ENCODE measurements around the gene TMEM89. TPM values are rescaled to one million over a fixed set of nuclear protein-coding genes. Genes with fewer than 3 reads are reported as not detected.

TMEM89 gene
- total RNA-seq, 1 donor from 2014 or later: 0.70 TPM

DNA sequence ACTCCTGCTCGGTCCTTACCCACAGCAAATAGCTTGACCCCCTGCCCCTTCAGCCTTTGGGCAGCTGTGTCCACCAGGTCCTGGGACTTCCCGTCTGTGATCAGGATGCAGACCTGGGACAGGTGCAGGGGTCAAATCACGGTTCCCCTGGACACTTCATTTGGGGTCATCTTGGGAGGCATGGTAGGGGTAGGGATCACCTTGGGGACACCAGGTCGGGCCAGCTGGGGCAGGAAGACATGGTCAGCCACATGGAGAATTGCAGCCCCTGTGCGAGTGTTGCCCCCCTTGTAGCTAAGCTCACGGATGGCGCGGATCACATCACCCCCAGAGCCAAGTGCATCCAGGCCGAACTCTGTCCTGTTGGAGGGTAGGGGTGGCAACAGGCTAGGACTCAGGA is 28.2 kb downstream of the TMEM89 start:
- H3K27me3 Mint-ChIP-seq (ENCODE audit: low read depth): no peaks in the 10 kb centered on the region
- no peak for DNase-seq (ENCODE audit: low spot score)
- no peak overlapping the region for H3K27ac Mint-ChIP-seq (ENCODE audit: unreplicated experiment)
- no peaks in the 10 kb centered on the region for H3K9me3 Mint-ChIP-seq (ENCODE audit: low read depth)
- no peak overlapping the region for H3K4me3 Mint-ChIP-seq (ENCODE audit: unreplicated experiment)
- peaks cover 11% of the 10 kb centered on the region for H3K36me3 Mint-ChIP-seq (ENCODE audit: low read depth)
- peaks cover 37% of the 10 kb centered on the region for H3K4me1 Mint-ChIP-seq (ENCODE audit: low read depth)
- TF ChIP-seq, protein P1, sequence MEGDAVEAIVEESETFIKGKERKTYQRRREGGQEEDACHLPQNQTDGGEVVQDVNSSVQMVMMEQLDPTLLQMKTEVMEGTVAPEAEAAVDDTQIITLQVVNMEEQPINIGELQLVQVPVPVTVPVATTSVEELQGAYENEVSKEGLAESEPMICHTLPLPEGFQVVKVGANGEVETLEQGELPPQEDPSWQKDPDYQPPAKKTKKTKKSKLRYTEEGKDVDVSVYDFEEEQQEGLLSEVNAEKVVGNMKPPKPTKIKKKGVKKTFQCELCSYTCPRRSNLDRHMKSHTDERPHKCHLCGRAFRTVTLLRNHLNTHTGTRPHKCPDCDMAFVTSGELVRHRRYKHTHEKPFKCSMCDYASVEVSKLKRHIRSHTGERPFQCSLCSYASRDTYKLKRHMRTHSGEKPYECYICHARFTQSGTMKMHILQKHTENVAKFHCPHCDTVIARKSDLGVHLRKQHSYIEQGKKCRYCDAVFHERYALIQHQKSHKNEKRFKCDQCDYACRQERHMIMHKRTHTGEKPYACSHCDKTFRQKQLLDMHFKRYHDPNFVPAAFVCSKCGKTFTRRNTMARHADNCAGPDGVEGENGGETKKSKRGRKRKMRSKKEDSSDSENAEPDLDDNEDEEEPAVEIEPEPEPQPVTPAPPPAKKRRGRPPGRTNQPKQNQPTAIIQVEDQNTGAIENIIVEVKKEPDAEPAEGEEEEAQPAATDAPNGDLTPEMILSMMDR (IDR thresholded peaks at IDR 0.05): no peak

DNA sequence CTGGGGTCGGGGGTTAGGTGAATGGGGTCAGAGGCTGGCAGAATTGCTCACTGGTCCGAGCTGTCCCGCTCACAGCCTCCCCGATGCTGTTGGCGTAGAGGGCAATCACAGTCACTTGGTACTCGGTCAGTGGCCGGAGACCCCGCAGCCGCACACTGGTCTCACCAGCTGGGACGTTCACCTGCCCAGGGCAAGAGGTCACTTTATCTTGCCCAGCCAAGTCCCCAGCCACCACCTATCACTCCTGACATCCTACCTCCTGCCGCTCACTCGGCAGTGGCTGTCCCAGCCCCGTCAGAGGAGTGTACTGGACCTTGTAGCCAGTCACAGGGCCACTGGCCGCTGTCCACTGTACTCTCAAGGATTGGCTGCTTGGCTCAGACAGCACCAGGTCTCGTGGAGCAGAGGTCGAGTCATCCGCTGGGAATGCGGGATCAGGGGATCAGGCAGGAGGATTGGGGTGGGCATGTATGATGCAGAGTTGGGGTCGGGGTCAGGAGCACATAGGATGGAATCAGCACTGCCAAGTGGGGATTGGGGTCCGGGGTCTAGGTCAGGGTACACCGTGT is 29.0 kb downstream of the TMEM89 start:
- peak overlapping the region; percentile 13 for H3K4me3 Mint-ChIP-seq (ENCODE audit: unreplicated experiment)
- no peaks in the 10 kb centered on the region for H3K9me3 Mint-ChIP-seq (ENCODE audit: low read depth)
- peaks cover 29% of the 10 kb centered on the region for H3K4me1 Mint-ChIP-seq (ENCODE audit: low read depth)
- peaks cover 11% of the 10 kb centered on the region for H3K36me3 Mint-ChIP-seq (ENCODE audit: low read depth)
- TF ChIP-seq, protein P1 (IDR thresholded peaks at IDR 0.05): no peak
- no peak for DNase-seq (ENCODE audit: low spot score)
- H3K27ac Mint-ChIP-seq (ENCODE audit: unreplicated experiment): no peak overlapping the region
- H3K27me3 Mint-ChIP-seq (ENCODE audit: low read depth): no peaks in the 10 kb centered on the region

DNA sequence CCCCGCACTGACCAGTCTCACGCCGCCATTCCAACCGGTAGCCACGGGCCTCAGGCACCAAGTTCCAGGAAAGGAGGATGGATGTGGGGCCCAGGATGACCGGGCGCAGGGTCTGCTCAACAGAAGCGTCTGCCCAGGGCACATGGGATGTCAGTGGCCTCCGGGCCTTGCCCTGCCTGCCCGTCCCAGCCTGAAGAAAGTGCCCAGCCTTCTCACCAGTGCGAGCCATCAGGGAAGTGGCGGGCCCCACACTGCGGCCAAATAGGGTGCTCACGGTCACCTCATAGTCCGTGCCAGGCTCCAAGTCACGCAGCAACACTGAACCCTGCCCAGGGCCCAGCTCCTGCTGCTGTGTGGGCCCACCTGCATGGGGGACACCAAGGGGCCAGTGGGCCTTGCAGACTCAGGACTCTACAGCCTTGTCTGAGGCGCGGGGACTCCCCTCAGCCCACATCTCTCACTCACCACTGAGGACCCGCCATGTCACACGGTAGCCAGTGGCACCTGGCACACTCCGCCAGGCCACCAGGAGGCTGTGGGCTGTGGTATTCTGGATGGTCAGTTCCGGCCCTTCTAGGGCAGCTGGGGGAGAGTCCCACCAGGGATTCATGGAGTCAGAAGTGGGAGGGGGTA is 29.6 kb downstream of the TMEM89 start:
- Mint-ChIP-seq H3K27ac (ENCODE audit: unreplicated experiment) (no peak overlapping the region), H3K9me3 (ENCODE audit: low read depth) (no peaks in the 10 kb centered on the region), H3K4me1 (ENCODE audit: low read depth) (peaks cover 23% of the 10 kb centered on the region), H3K36me3 (ENCODE audit: low read depth) (peaks cover 7% of the 10 kb centered on the region), H3K27me3 (ENCODE audit: low read depth) (no peaks in the 10 kb centered on the region), H3K4me3 (ENCODE audit: unreplicated experiment) (no peak overlapping the region)
- DNase-seq (ENCODE audit: low spot score): no peak
- TF ChIP-seq, protein P1 (IDR thresholded peaks at IDR 0.05): no peak

DNA sequence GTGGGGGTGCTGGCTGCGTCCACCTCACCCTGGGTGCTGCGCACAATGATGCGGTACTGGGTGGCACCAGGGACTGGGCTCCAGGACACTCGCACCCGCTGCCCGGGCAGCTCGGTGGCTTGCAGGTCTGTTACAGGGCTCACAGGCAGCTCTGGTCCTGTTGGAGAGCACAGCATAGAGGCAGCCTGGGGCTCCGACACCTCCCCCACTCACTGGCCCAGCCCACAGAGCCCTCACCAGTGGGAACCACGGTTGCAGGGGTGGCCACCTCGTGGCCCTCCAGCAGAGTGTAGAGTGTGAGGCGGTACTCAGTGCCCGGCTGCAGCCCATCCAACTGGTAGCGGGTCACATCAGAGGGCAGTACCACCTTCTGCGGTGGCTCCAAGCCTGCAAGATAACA is 30.1 kb downstream of the TMEM89 start:
- H3K9me3 Mint-ChIP-seq (ENCODE audit: low read depth): no peaks in the 10 kb centered on the region
- TF ChIP-seq, protein P1 (IDR thresholded peaks at IDR 0.05): no peak
- H3K27me3 Mint-ChIP-seq (ENCODE audit: low read depth): no peaks in the 10 kb centered on the region
- H3K36me3 Mint-ChIP-seq (ENCODE audit: low read depth): peaks cover 7% of the 10 kb centered on the region
- no peak for DNase-seq (ENCODE audit: low spot score)
- no peak overlapping the region for H3K27ac Mint-ChIP-seq (ENCODE audit: unreplicated experiment)
- peaks cover 18% of the 10 kb centered on the region for H3K4me1 Mint-ChIP-seq (ENCODE audit: low read depth)
- H3K4me3 Mint-ChIP-seq (ENCODE audit: unreplicated experiment): no peak overlapping the region

DNA sequence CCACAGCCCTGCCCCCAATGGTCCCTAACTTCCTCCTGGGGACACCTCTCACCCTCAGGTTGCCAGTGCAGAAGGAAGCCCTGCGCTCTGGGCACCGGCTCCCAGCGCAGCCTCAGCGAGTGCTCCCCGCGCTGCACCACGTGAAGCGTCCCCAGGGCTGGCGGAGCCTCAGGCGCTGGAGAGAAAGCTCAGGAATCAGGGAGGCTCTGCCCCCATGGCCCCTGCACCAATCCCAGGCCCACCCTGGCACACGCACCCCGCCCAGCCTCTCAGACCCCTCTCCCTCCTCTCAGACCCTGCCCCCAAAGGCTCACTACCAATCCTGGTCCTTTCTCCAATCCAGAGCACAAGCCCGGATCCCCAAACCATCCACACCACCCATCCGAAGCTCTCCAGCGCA is 33.3 kb downstream of the TMEM89 start:
- Mint-ChIP-seq H3K9me3 (ENCODE audit: low read depth) (no peaks in the 10 kb centered on the region), H3K27me3 (ENCODE audit: low read depth) (no peaks in the 10 kb centered on the region), H3K4me1 (ENCODE audit: low read depth) (no peaks in the 10 kb centered on the region), H3K4me3 (ENCODE audit: unreplicated experiment) (no peak overlapping the region), H3K36me3 (ENCODE audit: low read depth) (peaks cover 8% of the 10 kb centered on the region), H3K27ac (ENCODE audit: unreplicated experiment) (no peak overlapping the region)
- TF ChIP-seq, protein P1 (IDR thresholded peaks at IDR 0.05): no peak
- DNase-seq (ENCODE audit: low spot score): no peak

Measured in chondrocyte (in vitro differentiated cells).